OCI-LY3 (cell line): Measurements from ENCODE around the gene OSTN.

ENCODE experiments used
- H2AFZ ChIP-seq: fragments of 200-600, 300-600 bp; shearing (Covaris generic); 2 replicates; pipeline ENCODE4 v1.6.0; 2014; ENCODE audit warnings: antibody characterized with exemption, low read depth, low read length
- H3K27ac ChIP-seq: fragments of 200-600, 300-600 bp; sonication (generic); 2 replicates; pipeline ENCODE4 v1.5.1; 2014; ENCODE audit warnings: mild to moderate bottlenecking, low read length, moderate library complexity, mixed read lengths
- H3K27me3 ChIP-seq: fragments of 200-600, 300-600 bp; sonication (generic); 2 replicates; pipeline ENCODE4 v1.6.1; 2014; ENCODE audit warnings: low read depth, low read length, mixed read lengths
- H3K36me3 ChIP-seq: fragments of 200-600, 300-600 bp; sonication (generic); replicated peaks from 2 replicates; pipeline ENCODE3; 2014; ENCODE audit warnings: low read depth, low read length, mixed read lengths
- H3K4me1 ChIP-seq: fragments of 300-600, 200-600 bp; sonication (generic); 2 replicates; pipeline ENCODE4 v1.6.1; 2014; ENCODE audit warnings: low read length, mixed read lengths
- H3K4me2 ChIP-seq: fragments of 200-600, 300-600 bp; sonication (generic); 2 replicates; pipeline ENCODE4 v1.6.1; 2014; ENCODE audit warnings: low read length, mixed read lengths
- H3K4me3 ChIP-seq: fragments of 300-600, 200-600 bp; sonication (generic); 2 replicates; pipeline ENCODE4 v1.5.1; 2014; ENCODE audit warnings: antibody characterized with exemption, mild to moderate bottlenecking, low read length, moderate library complexity
- H3K79me2 ChIP-seq: fragments of 300-600, 200-600 bp; shearing (Covaris generic); 2 replicates; pipeline ENCODE4 v1.6.1; 2014; ENCODE audit warnings: mild to moderate bottlenecking, low read length, mixed read lengths
- H3K9ac ChIP-seq: fragments of 300-600, 200-600 bp; shearing (Covaris generic); 2 replicates; pipeline ENCODE4 v1.6.0; 2014; ENCODE audit warnings: mild to moderate bottlenecking, low read length, moderate library complexity
- H3K9me3 ChIP-seq: fragments of 200-600, 300-600 bp; shearing (Covaris generic); 2 replicates; pipeline ENCODE4 v1.6.1; 2014; ENCODE audit warnings: low read length, mixed read lengths; ENCODE audit not compliant: insufficient read depth
- H4K20me1 ChIP-seq: fragments of 200-600, 300-600 bp; sonication (generic); 2 replicates; pipeline ENCODE4 v1.6.1; 2016; ENCODE audit warnings: low read length, mixed read lengths; ENCODE audit not compliant: insufficient read depth
- EZH2phosphoT487 ChIP-seq: fragments of 200-600 bp; shearing (Covaris generic); IDR thresholded peaks from 2 replicates; pipeline ENCODE4 v1.6.1; 2018; ENCODE audit warnings: antibody characterized with exemption, mixed run types, low read depth
- TF ChIP-seq, protein P1 (sequence below): fragments of 200-600, 300-600 bp; sonication (generic); IDR thresholded peaks from 2 replicates; pipeline ENCODE4 v1.5.1; 2014; ENCODE audit warnings: antibody characterized with exemption, low read length, low read depth

Gene OSTN

GRCh38 chr3:191296041-191296541 lies 97.0 kb downstream of the OSTN start:
- Histone ChIP-seq H3K27me3 (no peaks in the 10 kb centered on the region), H2AFZ (no peak overlapping the region), H3K27ac (peak overlapping the region; percentile 73), H3K4me3 (peak overlapping the region; percentile 55), H4K20me1 (no peaks in the 10 kb centered on the region), H3K4me2 (peak overlapping the region; percentile 76), H3K9ac (peak overlapping the region; percentile 45), H3K79me2 (no peaks in the 10 kb centered on the region), H3K36me3 (no peaks in the 10 kb centered on the region), H3K9me3 (no peaks in the 10 kb centered on the region), H3K4me1 (peaks cover 77% of the 10 kb centered on the region)
- TF ChIP-seq, protein P1, sequence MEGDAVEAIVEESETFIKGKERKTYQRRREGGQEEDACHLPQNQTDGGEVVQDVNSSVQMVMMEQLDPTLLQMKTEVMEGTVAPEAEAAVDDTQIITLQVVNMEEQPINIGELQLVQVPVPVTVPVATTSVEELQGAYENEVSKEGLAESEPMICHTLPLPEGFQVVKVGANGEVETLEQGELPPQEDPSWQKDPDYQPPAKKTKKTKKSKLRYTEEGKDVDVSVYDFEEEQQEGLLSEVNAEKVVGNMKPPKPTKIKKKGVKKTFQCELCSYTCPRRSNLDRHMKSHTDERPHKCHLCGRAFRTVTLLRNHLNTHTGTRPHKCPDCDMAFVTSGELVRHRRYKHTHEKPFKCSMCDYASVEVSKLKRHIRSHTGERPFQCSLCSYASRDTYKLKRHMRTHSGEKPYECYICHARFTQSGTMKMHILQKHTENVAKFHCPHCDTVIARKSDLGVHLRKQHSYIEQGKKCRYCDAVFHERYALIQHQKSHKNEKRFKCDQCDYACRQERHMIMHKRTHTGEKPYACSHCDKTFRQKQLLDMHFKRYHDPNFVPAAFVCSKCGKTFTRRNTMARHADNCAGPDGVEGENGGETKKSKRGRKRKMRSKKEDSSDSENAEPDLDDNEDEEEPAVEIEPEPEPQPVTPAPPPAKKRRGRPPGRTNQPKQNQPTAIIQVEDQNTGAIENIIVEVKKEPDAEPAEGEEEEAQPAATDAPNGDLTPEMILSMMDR = no peak
- TF ChIP-seq EZH2phosphoT487 = peak; percentile 91

DNA sequence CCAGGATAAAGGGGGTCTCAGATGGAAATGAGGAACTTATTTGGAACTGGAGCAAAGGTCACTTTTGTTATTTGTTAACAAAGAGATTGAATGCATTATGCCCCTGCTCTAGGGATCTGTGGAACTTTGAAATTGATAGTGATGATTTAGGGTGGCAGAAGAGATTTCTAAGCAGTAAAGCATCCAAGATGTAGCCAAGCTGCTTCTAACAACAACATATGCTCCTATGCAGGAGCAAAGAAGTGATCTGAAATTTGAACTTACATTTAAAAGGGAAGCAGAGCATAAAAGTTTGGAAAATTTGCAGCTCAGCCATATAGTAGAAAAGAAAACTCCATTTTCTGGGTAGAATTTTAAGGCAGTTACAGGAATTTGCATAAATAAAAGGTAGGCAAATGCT lies 99.8 kb downstream of the OSTN start:
- no peak for TF ChIP-seq EZH2phosphoT487
- TF ChIP-seq, protein P1 = no peak
- Histone ChIP-seq H3K9ac (no peak overlapping the region), H3K36me3 (no peaks in the 10 kb centered on the region), H3K79me2 (no peaks in the 10 kb centered on the region), H3K4me2 (peak overlapping the region; percentile 37), H3K4me3 (no peak overlapping the region), H3K9me3 (no peaks in the 10 kb centered on the region), H2AFZ (no peak overlapping the region), H4K20me1 (no peaks in the 10 kb centered on the region), H3K27me3 (no peaks in the 10 kb centered on the region), H3K4me1 (peaks cover 82% of the 10 kb centered on the region), H3K27ac (no peak overlapping the region)

GRCh38 chr3:191300422-191300821 lies 101.4 kb downstream of the OSTN start:
- Histone ChIP-seq H3K9ac (peak overlapping the region; percentile 74), H3K27ac (peak overlapping the region; percentile 98), H3K27me3 (no peaks in the 10 kb centered on the region), H4K20me1 (no peaks in the 10 kb centered on the region), H3K79me2 (no peaks in the 10 kb centered on the region), H3K36me3 (no peaks in the 10 kb centered on the region), H3K4me2 (peak overlapping the region; percentile 79), H2AFZ (no peak overlapping the region), H3K9me3 (no peaks in the 10 kb centered on the region), H3K4me1 (peaks cover 73% of the 10 kb centered on the region), H3K4me3 (peak overlapping the region; percentile 56)
- TF ChIP-seq, protein P1 = no peak
- TF ChIP-seq EZH2phosphoT487 = no peak

DNA sequence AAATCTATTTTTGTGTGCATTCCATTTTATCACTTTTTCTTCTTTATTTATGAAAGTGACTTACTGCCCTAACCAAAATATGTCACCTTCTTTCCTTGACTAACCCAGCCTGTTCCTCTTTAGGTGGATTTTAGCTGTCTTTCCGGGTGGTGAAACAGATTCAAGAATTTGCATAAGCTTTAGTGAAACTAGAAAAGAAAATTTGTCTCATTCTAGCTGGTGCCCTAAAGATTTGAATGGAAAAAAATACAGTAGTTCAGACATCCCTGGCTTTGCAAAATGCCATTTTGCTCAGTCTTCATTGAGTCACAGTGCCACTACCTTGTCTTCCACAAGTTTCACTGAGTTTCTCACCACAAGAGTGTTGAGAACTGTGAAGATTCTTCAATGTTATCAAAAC lies 102.0 kb downstream of the OSTN start:
- peak overlapping the region; percentile 79 for H3K4me2 ChIP-seq
- H3K36me3 ChIP-seq = no peaks in the 10 kb centered on the region
- H3K27ac ChIP-seq = peak overlapping the region; percentile 98
- no peaks in the 10 kb centered on the region for H3K9me3 ChIP-seq
- H3K9ac ChIP-seq = peak overlapping the region; percentile 74
- peak overlapping the region; percentile 56 for H3K4me3 ChIP-seq
- no peaks in the 10 kb centered on the region for H3K27me3 ChIP-seq
- no peaks in the 10 kb centered on the region for H3K79me2 ChIP-seq
- H4K20me1 ChIP-seq = no peaks in the 10 kb centered on the region
- H3K4me1 ChIP-seq = peaks cover 69% of the 10 kb centered on the region
- H2AFZ ChIP-seq = no peak overlapping the region
- no peak for TF ChIP-seq EZH2phosphoT487
- TF ChIP-seq, protein P1 = no peak
